ENCODE data around the gene SDCCAG8. TPM values are rescaled to one million over a fixed set of nuclear protein-coding genes. Genes with fewer than 3 reads are reported as not detected.

The SDCCAG8 gene
- total and polyA plus RNA-seq, 2 of the 8 experiments (the other 6 are each of a cell fraction or from before 2014, with no cell fraction given): 15.6 to 21.0 TPM

GRCh38 chr1:243411472-243411871 lies 155.6 kb downstream of the SDCCAG8 start (continued):
- TF ChIP-seq CHD7 (IDR thresholded peaks at IDR 0.05; ENCODE audit: insufficient replicate concordance, low read length) (no peak), SRF (IDR thresholded peaks at IDR 0.05; ENCODE audit: low read depth, low read length) (no peak), CTCF (IDR thresholded peaks at IDR 0.05; ENCODE audit: control extremely low read depth in 1 of 3, insufficient read depth in 1 of 3, low read depth in 1 of 3, low read length in 3 of 3) (no peak), TAF7 (optimal IDR thresholded peaks at IDR 0.05; ENCODE audit: borderline replicate concordance, low read depth, low read length) (no peak), RNF2 (IDR thresholded peaks at IDR 0.05; ENCODE audit: borderline replicate concordance, low read depth, low read length, missing control alignments, poor library complexity, severe bottlenecking) (no peak), SP1 (IDR thresholded peaks at IDR 0.05; ENCODE audit: low read depth, low read length) (no peak), BACH1 (IDR thresholded peaks at IDR 0.05; ENCODE audit: low read length) (no peak), SIX5 (IDR thresholded peaks at IDR 0.05; ENCODE audit: low read depth, low read length) (no peak), ZNF274 (IDR thresholded peaks at IDR 0.05; ENCODE audit: borderline replicate concordance, extremely low read depth, low read length) (no peak)

All from H1 (cell line).